Measurements from ENCODE around the gene RND2. TPM values are rescaled to one million over a fixed set of nuclear protein-coding genes. Genes with fewer than 3 reads are reported as not detected.

Gene RND2
- total and polyA plus RNA-seq, 2 donors (not counting 1 experiment from before 2014, with no cell fraction given) = 0.54 to 0.99 TPM

- Histone ChIP-seq H3K79me2 (ENCODE audit: control insufficient read depth, insufficient read depth, low read length) (peaks cover 14% of the 10 kb centered on the region), H3K9me3 (ENCODE audit: control insufficient read depth, insufficient read depth, low read depth, low read length) (no peaks in the 10 kb centered on the region), H4K20me1 (ENCODE audit: control insufficient read depth, extremely low read depth, insufficient read depth, low read length) (no peaks in the 10 kb centered on the region), H3K36me3 (ENCODE audit: control insufficient read depth, insufficient read depth, low read length) (peaks cover 19% of the 10 kb centered on the region), H3K27me3 (ENCODE audit: control insufficient read depth, insufficient read depth, low read length) (no peaks in the 10 kb centered on the region), H3K9ac (ENCODE audit: insufficient read depth, low read length) (no peak overlapping the region), H3K4me3 (replicated peaks in 1 of 4; ENCODE audit: control extremely low read depth in 1 of 4, insufficient read depth in 1 of 4, low read depth in 3 of 4, low read length in 4 of 4) (no peak overlapping the region), H2AFZ (ENCODE audit: low read length) (no peak overlapping the region), H3K4me1 (ENCODE audit: control insufficient read depth, extremely low read depth, insufficient read depth, low read length) (peaks cover 6% of the 10 kb centered on the region), H3K27ac (ENCODE audit: insufficient read depth, low read length) (no peak overlapping the region), H3K4me2 (ENCODE audit: extremely low read depth, insufficient read depth, low read length) (no peak overlapping the region)
- no peak for DNase-seq (ENCODE audit: low read depth in 2 of 2)
- TF ChIP-seq EZH2 (IDR thresholded peaks at IDR 0.05; ENCODE audit: low read length, missing control alignments) (no peak), CTCF (conservative IDR thresholded peaks at IDR 0.05 in 1 of 2, IDR thresholded peaks at IDR 0.05 in 1 of 2; ENCODE audit: low read depth in 1 of 2, low read length in 2 of 2) (no peak)
These were observed 10.1 kb upstream of the RND2 start for GRCh38 chr17:43014649-43015542.

GRCh38 chr17:43015579-43015978, 9.5 kb upstream of the RND2 start:
- no peak overlapping the region for H3K4me3 ChIP-seq (replicated peaks in 1 of 4; ENCODE audit: control extremely low read depth in 1 of 4, insufficient read depth in 1 of 4, low read depth in 3 of 4, low read length in 4 of 4)
- DNase-seq (ENCODE audit: low read depth in 2 of 2) = peak in 1 of 2 donors; percentile 25
- H3K4me1 ChIP-seq (ENCODE audit: control insufficient read depth, extremely low read depth, insufficient read depth, low read length) = peaks cover 10% of the 10 kb centered on the region
- no peak overlapping the region for H2AFZ ChIP-seq (ENCODE audit: low read length)
- peaks cover 19% of the 10 kb centered on the region for H3K36me3 ChIP-seq (ENCODE audit: control insufficient read depth, insufficient read depth, low read length)
- no peaks in the 10 kb centered on the region for H3K9me3 ChIP-seq (ENCODE audit: control insufficient read depth, insufficient read depth, low read depth, low read length)
- no peaks in the 10 kb centered on the region for H3K27me3 ChIP-seq (ENCODE audit: control insufficient read depth, insufficient read depth, low read length)
- no peaks in the 10 kb centered on the region for H4K20me1 ChIP-seq (ENCODE audit: control insufficient read depth, extremely low read depth, insufficient read depth, low read length)
- H3K79me2 ChIP-seq (ENCODE audit: control insufficient read depth, insufficient read depth, low read length) = peaks cover 20% of the 10 kb centered on the region
- H3K27ac ChIP-seq (ENCODE audit: insufficient read depth, low read length) = no peak overlapping the region
- TF ChIP-seq EZH2 (IDR thresholded peaks at IDR 0.05; ENCODE audit: low read length, missing control alignments) (no peak), CTCF (conservative IDR thresholded peaks at IDR 0.05 in 1 of 2, IDR thresholded peaks at IDR 0.05 in 1 of 2; ENCODE audit: low read depth in 1 of 2, low read length in 2 of 2) (no peak)
- H3K9ac ChIP-seq (ENCODE audit: insufficient read depth, low read length) = no peak overlapping the region
- H3K4me2 ChIP-seq (ENCODE audit: extremely low read depth, insufficient read depth, low read length) = no peak overlapping the region

GRCh38 chr17:43016216-43016615, 8.8 kb upstream of the RND2 start:
- Histone ChIP-seq H3K4me3 (replicated peaks in 1 of 4; ENCODE audit: control extremely low read depth in 1 of 4, insufficient read depth in 1 of 4, low read depth in 3 of 4, low read length in 4 of 4) (no peak overlapping the region), H3K79me2 (ENCODE audit: control insufficient read depth, insufficient read depth, low read length) (peaks cover 24% of the 10 kb centered on the region), H3K4me1 (ENCODE audit: control insufficient read depth, extremely low read depth, insufficient read depth, low read length) (peaks cover 13% of the 10 kb centered on the region), H3K9ac (ENCODE audit: insufficient read depth, low read length) (no peak overlapping the region), H4K20me1 (ENCODE audit: control insufficient read depth, extremely low read depth, insufficient read depth, low read length) (no peaks in the 10 kb centered on the region), H3K36me3 (ENCODE audit: control insufficient read depth, insufficient read depth, low read length) (peaks cover 19% of the 10 kb centered on the region), H3K27ac (ENCODE audit: insufficient read depth, low read length) (no peak overlapping the region), H3K9me3 (ENCODE audit: control insufficient read depth, insufficient read depth, low read depth, low read length) (no peaks in the 10 kb centered on the region), H3K27me3 (ENCODE audit: control insufficient read depth, insufficient read depth, low read length) (no peaks in the 10 kb centered on the region), H2AFZ (ENCODE audit: low read length) (no peak overlapping the region), H3K4me2 (ENCODE audit: extremely low read depth, insufficient read depth, low read length) (no peak overlapping the region)
- TF ChIP-seq CTCF (conservative IDR thresholded peaks at IDR 0.05 in 1 of 2, IDR thresholded peaks at IDR 0.05 in 1 of 2; ENCODE audit: low read depth in 1 of 2, low read length in 2 of 2) (no peak), EZH2 (IDR thresholded peaks at IDR 0.05; ENCODE audit: low read length, missing control alignments) (no peak)
- no peak for DNase-seq (ENCODE audit: low read depth in 2 of 2)
